H1 (cell line): Measurements from ENCODE around the gene KIR2DL1. TPM values are rescaled to one million over a fixed set of nuclear protein-coding genes. Genes with fewer than 3 reads are reported as not detected.

ENCODE experiments used
- CTCF ChIA-PET: fragments of 300-600 bp; sonication (Branson Sonifier 250); formaldehyde crosslinking; loops from one replicate; lab custom pipeline; 2021; ENCODE audit not compliant: partially characterized antibody; lab: Charles Lee
- POLR2A ChIA-PET: fragments of 300-600 bp; sonication (Branson Sonifier 250); formaldehyde crosslinking; loops from one replicate; lab custom pipeline; 2021; ENCODE audit warnings: inconsistent platforms; ENCODE audit not compliant: partially characterized antibody; lab: Charles Lee
- DNase-seq, 2 experiments: peaks; one replicate each; pipeline versions ENCODE4 v3.0.0 to v3.0.0-alpha.2; 2010 to 2022; ENCODE audit warnings: low spot score in 2 of 2, low read depth in 1 of 2, mixed read lengths in 1 of 2
- FAIRE-seq: peaks from 2 replicates; lab custom pipeline; 2011; peaks lifted over from hg19 to GRCh38; lab: Jason Lieb, UNC
- H2AFZ ChIP-seq: 2 replicates; pipeline ENCODE4 v1.8.1; 2012; ENCODE audit warnings: low read length, inconsistent platforms
- H2AK5ac ChIP-seq: 2 replicates; pipeline ENCODE4 v1.6.1; 2013; ENCODE audit warnings: low read depth, low read length
- H2BK120ac ChIP-seq: replicated peaks from 2 replicates; pipeline ENCODE3; 2013; ENCODE audit warnings: low read depth, low read length, inconsistent platforms
- H2BK12ac ChIP-seq: 2 replicates; pipeline ENCODE4 v1.6.1; 2013; ENCODE audit warnings: low read depth, low read length
- H2BK15ac ChIP-seq: 2 replicates; pipeline ENCODE4 v1.6.1; 2013; ENCODE audit warnings: low read length
- H2BK20ac ChIP-seq: 2 replicates; pipeline ENCODE4 v1.6.1; 2013; ENCODE audit warnings: low read length
- H2BK5ac ChIP-seq: 2 replicates; pipeline ENCODE4 v1.6.1; 2013; ENCODE audit warnings: low read depth, low read length
- H3K14ac ChIP-seq: 2 replicates; pipeline ENCODE4 v1.6.1; 2013; ENCODE audit warnings: inconsistent platforms; ENCODE audit not compliant: insufficient read length
- H3K18ac ChIP-seq: 2 replicates; pipeline ENCODE4 v1.6.1; 2013; ENCODE audit warnings: low read length; ENCODE audit errors: extremely low read depth
- H3K23ac ChIP-seq: 2 replicates; pipeline ENCODE4 v1.6.1; 2013; ENCODE audit warnings: inconsistent platforms; ENCODE audit not compliant: insufficient read length
- H3K23me2 ChIP-seq: 2 replicates; pipeline ENCODE4 v1.6.1; 2013; ENCODE audit warnings: low read depth, low read length
- H3K27ac ChIP-seq: 2 replicates; pipeline ENCODE4 v1.6.1; 2011; ENCODE audit warnings: low read depth, low read length, inconsistent platforms
- H3K27me3 ChIP-seq, 4 experiments: replicated peaks in 1 of 4; 1 replicate in 1 of 4; 2 replicates in 3 of 4; pipeline versions ENCODE4 v1.6.1 to v1.8.1; 2011 to 2013; ENCODE audit warnings: low read length in 3 of 4, mild to moderate bottlenecking in 3 of 4, inconsistent platforms in 2 of 4, mixed read lengths in 2 of 4, moderate library complexity in 1 of 4; ENCODE audit not compliant: control insufficient read depth in 3 of 4, insufficient read depth in 3 of 4; ENCODE audit errors: extremely low read depth in 1 of 4
- H3K36me3 ChIP-seq, 4 experiments: 2 replicates each; pipeline versions ENCODE4 v1.6.1 to v1.8.1; 2011 to 2013; ENCODE audit warnings: mild to moderate bottlenecking in 4 of 4, low read length in 3 of 4, moderate library complexity in 2 of 4, control low read depth in 1 of 4, inconsistent platforms in 1 of 4; ENCODE audit not compliant: insufficient read depth in 4 of 4, control insufficient read depth in 2 of 4
- H3K4ac ChIP-seq: replicated peaks from 2 replicates; pipeline ENCODE3; 2013; ENCODE audit warnings: low read length, low read depth, mixed read lengths, inconsistent platforms; ENCODE audit not compliant: insufficient read length
- H3K4me1 ChIP-seq, 4 experiments: replicated peaks in 1 of 4; 1 replicate in 1 of 4; 2 replicates in 3 of 4; pipeline versions ENCODE4 v1.6.1 to v1.8.1; 2011 to 2013; ENCODE audit warnings: low read length in 3 of 4, inconsistent platforms in 2 of 4, mixed read lengths in 1 of 4; ENCODE audit not compliant: insufficient read depth in 4 of 4, control insufficient read depth in 3 of 4
- H3K4me2 ChIP-seq, 2 experiments: 2 replicates each; pipeline versions ENCODE4 v1.6.1 to v1.8.1; 2011 to 2013; ENCODE audit warnings: low read depth in 2 of 2, low read length in 2 of 2, control low read depth in 1 of 2, inconsistent platforms in 1 of 2, mild to moderate bottlenecking in 1 of 2; ENCODE audit not compliant: insufficient read depth in 1 of 2
- H3K4me3 ChIP-seq, 4 experiments: fragments of 200-600, 300-600 bp in 1 of 4; sonication (generic), shearing (Covaris generic), sonication (Bioruptor Twin) in 1 of 4; 2 replicates each; pipeline versions ENCODE4 v1.5.1 to v1.8.1; 2011 to 2016; ENCODE audit warnings: low read length in 4 of 4, low read depth in 3 of 4, control low read depth in 2 of 4, inconsistent platforms in 2 of 4, mild to moderate bottlenecking in 2 of 4, mixed read lengths in 1 of 4, moderate library complexity in 1 of 4; ENCODE audit not compliant: insufficient read depth in 2 of 4; ENCODE audit errors: extremely low read depth in 1 of 4
- H3K56ac ChIP-seq: replicated peaks from 2 replicates; pipeline ENCODE3; 2013; ENCODE audit warnings: low read depth, mild to moderate bottlenecking, mixed read lengths, low read length, inconsistent platforms; ENCODE audit not compliant: insufficient read length
- H3K79me1 ChIP-seq: 2 replicates; pipeline ENCODE4 v1.6.1; 2013; ENCODE audit warnings: low read depth, low read length, control low read depth
- H3K79me2 ChIP-seq, 2 experiments: 2 replicates each; pipeline versions ENCODE4 v1.6.1 to v1.8.1; 2012 to 2013; ENCODE audit warnings: low read length in 2 of 2, mild to moderate bottlenecking in 2 of 2, inconsistent platforms in 1 of 2; ENCODE audit not compliant: insufficient read depth in 2 of 2, control insufficient read depth in 1 of 2
- H3K9ac ChIP-seq, 4 experiments: replicated peaks in 1 of 4; 1 replicate in 1 of 4; 2 replicates in 3 of 4; pipeline versions ENCODE4 v1.6.1 to v1.8.1; 2011 to 2013; ENCODE audit warnings: low read depth in 3 of 4, low read length in 3 of 4, control low read depth in 2 of 4, mild to moderate bottlenecking in 2 of 4, moderate library complexity in 2 of 4, inconsistent platforms in 1 of 4; ENCODE audit errors: extremely low read depth in 1 of 4
- H3K9me3 ChIP-seq, 2 experiments: 2 replicates each; pipeline versions ENCODE4 v1.6.1 to v1.8.1; 2012 to 2013; ENCODE audit warnings: mild to moderate bottlenecking in 2 of 2, moderate library complexity in 2 of 2, control low read depth in 1 of 2, inconsistent platforms in 1 of 2, low read depth in 1 of 2, low read length in 1 of 2, mixed read lengths in 1 of 2; ENCODE audit not compliant: insufficient read depth in 2 of 2
- H4K20me1 ChIP-seq, 2 experiments: replicated peaks in 1 of 2; 2 replicates each; pipeline versions ENCODE3 to v1.8.1; 2011 to 2013; ENCODE audit warnings: inconsistent platforms in 2 of 2, low read length in 2 of 2, mild to moderate bottlenecking in 1 of 2; ENCODE audit not compliant: insufficient read depth in 2 of 2, control insufficient read depth in 1 of 2
- H4K5ac ChIP-seq: 2 replicates; pipeline ENCODE4 v1.6.1; 2013; ENCODE audit warnings: low read length, low read depth, mixed read lengths, inconsistent platforms; ENCODE audit not compliant: insufficient read length
- H4K8ac ChIP-seq: 2 replicates; pipeline ENCODE4 v1.8.0; 2013; ENCODE audit warnings: mild to moderate bottlenecking, moderate library complexity, low read length, inconsistent platforms; ENCODE audit not compliant: insufficient read depth; ENCODE audit errors: extremely low read depth
- H4K91ac ChIP-seq: replicated peaks from 2 replicates; pipeline ENCODE3; 2013; ENCODE audit warnings: low read length, mixed read lengths, inconsistent platforms; ENCODE audit not compliant: insufficient read length
- BACH1 ChIP-seq: IDR thresholded peaks from 2 replicates; pipeline ENCODE4 v1.6.1; 2012; ENCODE audit warnings: low read length, improper control_type of control experiment
- CEBPB ChIP-seq: IDR thresholded peaks from 2 replicates; pipeline ENCODE4 v1.6.1; 2012; ENCODE audit warnings: low read depth, low read length
- EGR1 ChIP-seq: IDR thresholded peaks from 2 replicates; pipeline ENCODE4 v1.6.1; 2011; ENCODE audit warnings: low read depth, low read length, borderline replicate concordance
- GTF2F1 ChIP-seq: IDR thresholded peaks from 2 replicates; pipeline ENCODE4 v1.6.1; 2012; ENCODE audit warnings: low read depth, low read length, improper control_type of control experiment, borderline replicate concordance
- JUN ChIP-seq: IDR thresholded peaks from 2 replicates; pipeline ENCODE4 v1.6.1; 2011; ENCODE audit warnings: low read depth, mild to moderate bottlenecking, improper control_type of control experiment, low read length
- KDM4A ChIP-seq: IDR thresholded peaks from one replicate; pipeline ENCODE4 v1.7.1; 2012; ENCODE audit warnings: low read depth, mild to moderate bottlenecking, moderate library complexity, low read length, inconsistent platforms; ENCODE audit not compliant: severe bottlenecking
- KDM5A ChIP-seq: fragments of 200-600 bp; IDR thresholded peaks from 2 replicates; pipeline ENCODE4 v1.7.1; 2012; ENCODE audit warnings: mild to moderate bottlenecking, low read length, inconsistent platforms, mixed read lengths
- POU5F1 ChIP-seq: IDR thresholded peaks from 2 replicates; pipeline ENCODE4 v1.6.1; 2011; ENCODE audit warnings: low read depth, mild to moderate bottlenecking, low read length, moderate library complexity
- SIN3A ChIP-seq, 2 experiments: IDR thresholded peaks in 1 of 2; conservative IDR thresholded peaks in 1 of 2; 2 replicates each; pipeline ENCODE4 v1.6.1; 2011 to 2012; ENCODE audit warnings: low read length in 2 of 2, improper control_type of control experiment in 1 of 2, low read depth in 1 of 2, mild to moderate bottlenecking in 1 of 2
- SIRT6 ChIP-seq: IDR thresholded peaks from one replicate; pipeline ENCODE4 v1.7.1; 2012; ENCODE audit warnings: low read length, inconsistent platforms
- SIX5 ChIP-seq: IDR thresholded peaks from 2 replicates; pipeline ENCODE4 v1.6.1; 2011; ENCODE audit warnings: mild to moderate bottlenecking, low read depth, low read length
- SP1 ChIP-seq: IDR thresholded peaks from 2 replicates; pipeline ENCODE4 v1.6.1; 2011; ENCODE audit warnings: low read depth, low read length
- SP4 ChIP-seq: IDR thresholded peaks from 2 replicates; pipeline ENCODE4 v1.6.1; 2012; ENCODE audit warnings: low read length, inconsistent platforms
- TAF1 ChIP-seq: IDR thresholded peaks from 2 replicates; pipeline ENCODE4 v1.6.1; 2011; ENCODE audit warnings: mild to moderate bottlenecking, low read depth, low read length
- TCF12 ChIP-seq: IDR thresholded peaks from 2 replicates; pipeline ENCODE4 v1.6.1; 2011; ENCODE audit warnings: low read depth, mild to moderate bottlenecking, low read length
- USF2 ChIP-seq: IDR thresholded peaks from 2 replicates; pipeline ENCODE4 v1.6.1; 2011; ENCODE audit warnings: low read length, improper control_type of control experiment
- WGBS, 2 experiments: shearing (Covaris generic) in 1 of 2; methylation state at CpG; one replicate each; pipeline versions ENCODE4 v1.1.6 to v1.1.7; 2013 to 2015; ENCODE audit warnings: low lambda C conversion rate in 2 of 2, mixed read lengths in 2 of 2, inconsistent platforms in 1 of 2, low coverage in 1 of 2, missing lambda C conversion rate in 1 of 2; ENCODE audit not compliant: insufficient replicate concordance in 2 of 2, insufficient coverage in 1 of 2, insufficient read length in 1 of 2; ENCODE audit errors: extremely low coverage in 1 of 2, missing lambda C conversion rate in 1 of 2; 5-methylcytosine and 5-hydroxymethylcytosine counted together
- polyA plus RNA-seq, 7 experiments: library from polyadenylated mRNA; depleted of rRNA in 3 of 7; stranded (reverse) in 5 of 7; unstranded in 2 of 7; fragments of >200 nt in 5 of 7; fragments of 200-250 nt in 2 of 7; gene quantifications; 1 replicate in 5 of 7; 2 replicates in 1 of 7; 4 replicates in 1 of 7; pipeline versions ENCODE4 v1.2.1 to v1.2.3, GENCODE V29; 2011 to 2013; ENCODE audit warnings: missing spikeins in 2 of 7, mixed read lengths in 2 of 7
- total RNA-seq: library from RNA; stranded (reverse); fragmentation: NEBNext Ultra II Directional; extraction: Animal tissue kit (Norgen Biotek cat#: 25700); gene quantifications from 2 replicates; pipeline ENCODE4 v1.2.1, GENCODE V29; 2021

Gene KIR2DL1
- total and polyA plus RNA-seq, 2 of the 8 experiments (the other 6 are each of a cell fraction or from before 2014, with no cell fraction given) = not detected

- H3K56ac ChIP-seq = no peak within 1 kb of the TSS
- H3K4me1 ChIP-seq = no peaks in the 10 kb centered on the region
- no peaks in the 10 kb centered on the region; a peak in 1 of 8 replicates for H3K36me3 ChIP-seq
- H3K18ac ChIP-seq = no peak within 1 kb of the TSS
- H2BK12ac ChIP-seq = no peak within 1 kb of the TSS
- DNase-seq = no peak
- no peak within 1 kb of the TSS for H2AFZ ChIP-seq
- no peak within 1 kb of the TSS for H2BK120ac ChIP-seq
- H3K79me2 ChIP-seq = no peaks in the 10 kb centered on the region
- H2AK5ac ChIP-seq = no peak within 1 kb of the TSS
- no peaks in the 10 kb centered on the region for H3K23me2 ChIP-seq
- CTCF ChIA-PET = no interaction called here
- no peaks in the 10 kb centered on the region for H4K20me1 ChIP-seq
- no peak within 1 kb of the TSS for H3K4ac ChIP-seq
- H3K9ac ChIP-seq = no peak within 1 kb of the TSS
- FAIRE-seq = no peak
- H4K5ac ChIP-seq = no peak within 1 kb of the TSS
- H2BK15ac ChIP-seq = no peak within 1 kb of the TSS
- H2BK5ac ChIP-seq = no peak within 1 kb of the TSS
- H3K79me1 ChIP-seq = no peaks in the 10 kb centered on the region
- H4K91ac ChIP-seq = no peak within 1 kb of the TSS
- H4K8ac ChIP-seq = no peak within 1 kb of the TSS
- no peaks in the 10 kb centered on the region for H3K27me3 ChIP-seq
- no peak within 1 kb of the TSS for H3K27ac ChIP-seq
- 82% methylated on average over 10 of the region's 10 CpGs; no CpG with 5 or more reads in 1 of the 2 experiments for WGBS, 2 experiments
- no peak within 1 kb of the TSS for H2BK20ac ChIP-seq
- H3K9me3 ChIP-seq = peaks cover 65 to 70% of the 10 kb centered on the region in 2 experiments
- POLR2A ChIA-PET = no interaction called here
- no peak within 1 kb of the TSS for H3K4me3 ChIP-seq
- no peak within 1 kb of the TSS for H3K4me2 ChIP-seq
- no peak within 1 kb of the TSS for H3K14ac ChIP-seq
- no peak within 1 kb of the TSS for H3K23ac ChIP-seq
- no peak for TF ChIP-seq JUN
- TF ChIP-seq KDM5A = no peak
- no peak for TF ChIP-seq SP1
- no peak for TF ChIP-seq POU5F1
- no peak for TF ChIP-seq SP4
- TF ChIP-seq SIN3A (conservative IDR thresholded peaks at IDR 0.05 in 1 of 2, IDR thresholded peaks at IDR 0.05 in 1 of 2; ENCODE audit: low read depth in 1 of 2, low read length in 2 of 2) = no peak
- TF ChIP-seq EGR1 = no peak
- TF ChIP-seq CEBPB = no peak
- TF ChIP-seq BACH1 = no peak
- no peak for TF ChIP-seq TCF12
- TF ChIP-seq TAF1 = no peak
- TF ChIP-seq KDM4A = no peak
- TF ChIP-seq GTF2F1 = no peak
- no peak for TF ChIP-seq USF2
- no peak for TF ChIP-seq SIRT6
- TF ChIP-seq SIX5 = no peak
These were observed 33.8 kb downstream of the KIR2DL1 start, which contains the start of gene KIR2DL4 for GRCh38 chr19:54803410-54803809. TSS of gene KIR2DL4 (plus strand) at chr19:54803610. CDS start at chr19:54803652, 42 bp downstream.
